Panc1 (cell line): ENCODE measurements around the gene KIF1A.

ENCODE experiments used
- CTCF ChIP-seq: fragments of 450-650 bp; IDR thresholded peaks from 2 replicates; pipeline ENCODE4 v1.5.1; 2017; ENCODE audit warnings: mild to moderate bottlenecking
- POLR2AphosphoS5 ChIP-seq: IDR thresholded peaks from 2 replicates; pipeline ENCODE4 v1.6.1; 2012; ENCODE audit warnings: mild to moderate bottlenecking, low read depth, low read length, moderate library complexity
- REST ChIP-seq, 2 experiments: IDR thresholded peaks; 2 replicates each; pipeline ENCODE4 v1.6.1; 2011 to 2012; ENCODE audit warnings: low read depth in 2 of 2, control low read depth in 1 of 2, low read length in 1 of 2, mild to moderate bottlenecking in 1 of 2, moderate library complexity in 1 of 2; ENCODE audit not compliant: insufficient read depth in 1 of 2
- SIN3A ChIP-seq: IDR thresholded peaks from 2 replicates; pipeline ENCODE4 v1.6.1; 2012; ENCODE audit warnings: low read depth, mild to moderate bottlenecking, low read length, moderate library complexity, borderline replicate concordance; ENCODE audit not compliant: insufficient read depth
- TCF7L2 ChIP-seq: IDR thresholded peaks from 2 replicates; pipeline ENCODE4 v1.6.1; 2011; ENCODE audit warnings: mild to moderate bottlenecking, low read depth, low read length, inconsistent platforms

DNA sequence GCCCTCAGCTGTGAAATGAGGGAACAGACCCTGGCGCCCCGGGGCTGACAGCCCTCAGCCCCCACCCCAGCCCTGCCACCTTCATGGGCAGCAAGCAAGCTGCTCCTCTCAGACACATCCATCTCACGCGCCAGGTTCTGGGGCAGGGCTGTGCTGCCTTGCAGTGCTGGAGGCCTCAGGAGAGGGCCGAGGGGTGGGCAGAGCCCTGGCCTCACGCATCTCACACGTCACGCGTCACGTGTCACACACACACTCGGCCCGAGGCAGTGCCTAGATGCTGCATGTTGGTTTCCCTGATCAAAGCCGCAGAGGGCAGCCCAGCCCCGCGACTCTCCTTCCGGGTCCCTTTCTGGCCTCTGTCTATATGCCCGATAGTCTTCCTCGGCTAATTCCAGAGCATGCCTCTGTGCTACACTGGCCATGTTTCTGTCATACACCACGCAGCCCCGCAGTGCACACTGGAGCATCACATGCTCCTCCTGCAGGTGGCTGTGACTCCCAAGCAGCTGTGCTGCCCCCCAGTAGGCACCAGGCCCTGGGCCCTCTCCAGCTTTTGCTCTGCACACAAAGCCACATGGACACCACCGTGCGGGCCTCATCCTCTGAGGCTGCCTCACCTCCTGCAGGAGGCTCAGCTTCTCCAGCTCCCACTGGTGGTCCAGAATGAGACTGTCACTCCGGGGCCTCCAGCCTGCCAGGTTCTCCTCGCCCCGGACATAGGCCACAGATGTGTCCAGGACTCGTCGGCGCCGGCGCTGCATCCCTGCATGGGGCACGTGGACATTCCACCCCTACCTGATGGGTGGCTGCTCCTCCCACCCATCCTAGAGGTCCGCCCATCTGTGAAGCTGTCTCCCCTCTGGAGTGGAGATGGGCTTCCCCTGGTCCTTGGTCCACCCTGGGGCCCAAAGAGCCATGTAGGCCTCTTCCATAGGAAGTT is 97.0 kb downstream of the KIF1A start:
- no peak for TF ChIP-seq CTCF
- TF ChIP-seq POLR2AphosphoS5 = no peak
- TF ChIP-seq SIN3A = no peak
- no peak for TF ChIP-seq TCF7L2
- TF ChIP-seq REST (IDR thresholded peaks at IDR 0.05; ENCODE audit: insufficient read depth in 1 of 2, low read depth in 2 of 2, low read length in 1 of 2) = no peak
